ENCODE results near the gene PINLYP. TPM values are rescaled to one million over a fixed set of nuclear protein-coding genes. Genes with fewer than 3 reads are reported as not detected.

Gene PINLYP
- total and polyA plus RNA-seq, 9 of the 15 experiments (the other 6 are each of a cell fraction or from before 2014, with no cell fraction given) = 1.00 to 6.7 (median 2.2) TPM

DNA sequence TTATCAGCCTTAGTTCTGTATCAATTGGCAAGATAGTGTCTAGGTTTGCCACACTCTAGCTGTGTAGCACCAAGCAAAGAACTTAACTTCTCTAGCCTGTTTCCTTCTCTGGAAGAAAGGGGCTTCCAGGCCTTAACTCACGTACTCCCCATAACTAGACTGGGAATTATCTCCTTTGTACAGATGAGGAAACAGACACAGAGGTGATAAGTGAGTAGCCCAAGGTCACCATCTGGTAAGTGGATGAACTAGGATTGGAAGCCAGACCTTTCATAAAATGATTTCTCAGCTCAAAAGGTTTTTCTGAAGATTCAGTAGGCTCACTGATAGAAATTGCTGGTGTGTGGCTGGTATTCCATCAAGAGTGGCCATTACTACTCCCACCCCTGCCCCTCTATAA, 40.7 kb downstream of the PINLYP start (continued):
- no peak for TF ChIP-seq ZNF347 (CRISPR knock-in tag; IDR thresholded peaks at IDR 0.05; ENCODE audit: low read depth)
- no peak for TF ChIP-seq ZNF316 (IDR thresholded peaks at IDR 0.05)
- TF ChIP-seq, protein P1, sequence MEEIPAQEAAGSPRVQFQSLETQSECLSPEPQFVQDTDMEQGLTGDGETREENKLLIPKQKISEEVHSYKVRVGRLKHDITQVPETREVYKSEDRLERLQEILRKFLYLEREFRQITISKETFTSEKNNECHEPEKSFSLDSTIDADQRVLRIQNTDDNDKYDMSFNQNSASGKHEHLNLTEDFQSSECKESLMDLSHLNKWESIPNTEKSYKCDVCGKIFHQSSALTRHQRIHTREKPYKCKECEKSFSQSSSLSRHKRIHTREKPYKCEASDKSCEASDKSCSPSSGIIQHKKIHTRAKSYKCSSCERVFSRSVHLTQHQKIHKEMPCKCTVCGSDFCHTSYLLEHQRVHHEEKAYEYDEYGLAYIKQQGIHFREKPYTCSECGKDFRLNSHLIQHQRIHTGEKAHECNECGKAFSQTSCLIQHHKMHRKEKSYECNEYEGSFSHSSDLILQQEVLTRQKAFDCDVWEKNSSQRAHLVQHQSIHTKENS (CRISPR knock-in tag; IDR thresholded peaks at IDR 0.05) = no peak
- no peak for TF ChIP-seq BMI1 (IDR thresholded peaks at IDR 0.05; ENCODE audit: low read length)
- TF ChIP-seq, protein P2, sequence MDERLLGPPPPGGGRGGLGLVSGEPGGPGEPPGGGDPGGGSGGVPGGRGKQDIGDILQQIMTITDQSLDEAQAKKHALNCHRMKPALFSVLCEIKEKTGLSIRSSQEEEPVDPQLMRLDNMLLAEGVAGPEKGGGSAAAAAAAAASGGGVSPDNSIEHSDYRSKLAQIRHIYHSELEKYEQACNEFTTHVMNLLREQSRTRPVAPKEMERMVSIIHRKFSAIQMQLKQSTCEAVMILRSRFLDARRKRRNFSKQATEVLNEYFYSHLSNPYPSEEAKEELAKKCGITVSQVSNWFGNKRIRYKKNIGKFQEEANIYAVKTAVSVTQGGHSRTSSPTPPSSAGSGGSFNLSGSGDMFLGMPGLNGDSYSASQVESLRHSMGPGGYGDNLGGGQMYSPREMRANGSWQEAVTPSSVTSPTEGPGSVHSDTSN (CRISPR knock-in tag; IDR thresholded peaks at IDR 0.05; ENCODE audit: low read depth) = no peak
- TF ChIP-seq, protein P2 (tag; conservative IDR thresholded peaks at IDR 0.05; ENCODE audit: low read depth) = no peak
- TF ChIP-seq, protein P3, sequence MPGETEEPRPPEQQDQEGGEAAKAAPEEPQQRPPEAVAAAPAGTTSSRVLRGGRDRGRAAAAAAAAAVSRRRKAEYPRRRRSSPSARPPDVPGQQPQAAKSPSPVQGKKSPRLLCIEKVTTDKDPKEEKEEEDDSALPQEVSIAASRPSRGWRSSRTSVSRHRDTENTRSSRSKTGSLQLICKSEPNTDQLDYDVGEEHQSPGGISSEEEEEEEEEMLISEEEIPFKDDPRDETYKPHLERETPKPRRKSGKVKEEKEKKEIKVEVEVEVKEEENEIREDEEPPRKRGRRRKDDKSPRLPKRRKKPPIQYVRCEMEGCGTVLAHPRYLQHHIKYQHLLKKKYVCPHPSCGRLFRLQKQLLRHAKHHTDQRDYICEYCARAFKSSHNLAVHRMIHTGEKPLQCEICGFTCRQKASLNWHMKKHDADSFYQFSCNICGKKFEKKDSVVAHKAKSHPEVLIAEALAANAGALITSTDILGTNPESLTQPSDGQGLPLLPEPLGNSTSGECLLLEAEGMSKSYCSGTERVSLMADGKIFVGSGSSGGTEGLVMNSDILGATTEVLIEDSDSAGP (CRISPR knock-in tag; IDR thresholded peaks at IDR 0.05) = no peak
- TF ChIP-seq TAF15 (IDR thresholded peaks at IDR 0.05; ENCODE audit: low read depth, low read length) = no peak
- no peak for TF ChIP-seq ZNF324 (CRISPR knock-in tag; IDR thresholded peaks at IDR 0.05)
- peak; percentile 83 for TF ChIP-seq TAL1 (IDR thresholded peaks at IDR 0.05)
- TF ChIP-seq, protein P4, sequence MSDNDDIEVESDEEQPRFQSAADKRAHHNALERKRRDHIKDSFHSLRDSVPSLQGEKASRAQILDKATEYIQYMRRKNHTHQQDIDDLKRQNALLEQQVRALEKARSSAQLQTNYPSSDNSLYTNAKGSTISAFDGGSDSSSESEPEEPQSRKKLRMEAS (CRISPR knock-in tag; IDR thresholded peaks at IDR 0.05) = no peak
- no peak for TF ChIP-seq KDM2B (CRISPR knock-in tag; IDR thresholded peaks at IDR 0.05)
- TF ChIP-seq TOE1 (IDR thresholded peaks at IDR 0.05; ENCODE audit: borderline replicate concordance) = no peak
- no peak for TF ChIP-seq TOE1 (CRISPR knock-in tag; IDR thresholded peaks at IDR 0.05; ENCODE audit: borderline replicate concordance, low read depth)
- no peak for TF ChIP-seq SETDB1 (IDR thresholded peaks at IDR 0.05; ENCODE audit: low read length)
- TF ChIP-seq CBFB (CRISPR knock-in tag; IDR thresholded peaks at IDR 0.05) = no peak
- TF ChIP-seq, protein P5, sequence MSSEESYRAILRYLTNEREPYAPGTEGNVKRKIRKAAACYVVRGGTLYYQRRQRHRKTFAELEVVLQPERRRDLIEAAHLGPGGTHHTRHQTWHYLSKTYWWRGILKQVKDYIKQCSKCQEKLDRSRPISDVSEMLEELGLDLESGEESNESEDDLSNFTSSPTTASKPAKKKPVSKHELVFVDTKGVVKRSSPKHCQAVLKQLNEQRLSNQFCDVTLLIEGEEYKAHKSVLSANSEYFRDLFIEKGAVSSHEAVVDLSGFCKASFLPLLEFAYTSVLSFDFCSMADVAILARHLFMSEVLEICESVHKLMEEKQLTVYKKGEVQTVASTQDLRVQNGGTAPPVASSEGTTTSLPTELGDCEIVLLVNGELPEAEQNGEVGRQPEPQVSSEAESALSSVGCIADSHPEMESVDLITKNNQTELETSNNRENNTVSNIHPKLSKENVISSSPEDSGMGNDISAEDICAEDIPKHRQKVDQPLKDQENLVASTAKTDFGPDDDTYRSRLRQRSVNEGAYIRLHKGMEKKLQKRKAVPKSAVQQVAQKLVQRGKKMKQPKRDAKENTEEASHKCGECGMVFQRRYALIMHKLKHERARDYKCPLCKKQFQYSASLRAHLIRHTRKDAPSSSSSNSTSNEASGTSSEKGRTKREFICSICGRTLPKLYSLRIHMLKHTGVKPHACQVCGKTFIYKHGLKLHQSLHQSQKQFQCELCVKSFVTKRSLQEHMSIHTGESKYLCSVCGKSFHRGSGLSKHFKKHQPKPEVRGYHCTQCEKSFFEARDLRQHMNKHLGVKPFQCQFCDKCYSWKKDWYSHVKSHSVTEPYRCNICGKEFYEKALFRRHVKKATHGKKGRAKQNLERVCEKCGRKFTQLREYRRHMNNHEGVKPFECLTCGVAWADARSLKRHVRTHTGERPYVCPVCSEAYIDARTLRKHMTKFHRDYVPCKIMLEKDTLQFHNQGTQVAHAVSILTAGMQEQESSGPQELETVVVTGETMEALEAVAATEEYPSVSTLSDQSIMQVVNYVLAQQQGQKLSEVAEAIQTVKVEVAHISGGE (CRISPR knock-in tag; IDR thresholded peaks at IDR 0.05) = no peak
- TF ChIP-seq, protein P6, sequence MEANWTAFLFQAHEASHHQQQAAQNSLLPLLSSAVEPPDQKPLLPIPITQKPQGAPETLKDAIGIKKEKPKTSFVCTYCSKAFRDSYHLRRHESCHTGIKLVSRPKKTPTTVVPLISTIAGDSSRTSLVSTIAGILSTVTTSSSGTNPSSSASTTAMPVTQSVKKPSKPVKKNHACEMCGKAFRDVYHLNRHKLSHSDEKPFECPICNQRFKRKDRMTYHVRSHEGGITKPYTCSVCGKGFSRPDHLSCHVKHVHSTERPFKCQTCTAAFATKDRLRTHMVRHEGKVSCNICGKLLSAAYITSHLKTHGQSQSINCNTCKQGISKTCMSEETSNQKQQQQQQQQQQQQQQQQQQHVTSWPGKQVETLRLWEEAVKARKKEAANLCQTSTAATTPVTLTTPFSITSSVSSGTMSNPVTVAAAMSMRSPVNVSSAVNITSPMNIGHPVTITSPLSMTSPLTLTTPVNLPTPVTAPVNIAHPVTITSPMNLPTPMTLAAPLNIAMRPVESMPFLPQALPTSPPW (CRISPR knock-in tag; IDR thresholded peaks at IDR 0.05) = no peak

Measured in K562 (cell line).